ENCODE results near the gene TXNRD2.

- TF ChIP-seq CTCF (conservative IDR thresholded peaks at IDR 0.05; ENCODE audit: low read depth, low read length) (no peak), POLR2A (IDR thresholded peaks at IDR 0.05; ENCODE audit: low read depth, low read length) (no peak), CEBPB (IDR thresholded peaks at IDR 0.05; ENCODE audit: low read depth, low read length) (no peak), FOS (IDR thresholded peaks at IDR 0.05; ENCODE audit: low read depth, low read length) (no peak), SMC3 (IDR thresholded peaks at IDR 0.05; ENCODE audit: low read depth, low read length) (no peak), NFE2L2 (IDR thresholded peaks at IDR 0.05; ENCODE audit: low read depth, low read length) (no peak), CHD1 (IDR thresholded peaks at IDR 0.05; ENCODE audit: low read depth, low read length) (no peak), RFX5 (IDR thresholded peaks at IDR 0.05; ENCODE audit: low read depth, low read length) (no peak), BHLHE40 (IDR thresholded peaks at IDR 0.05; ENCODE audit: low read depth, low read length) (no peak), ELK1 (IDR thresholded peaks at IDR 0.05; ENCODE audit: borderline replicate concordance, low read depth, low read length) (no peak)
- TF ChIP-seq, protein P1, sequence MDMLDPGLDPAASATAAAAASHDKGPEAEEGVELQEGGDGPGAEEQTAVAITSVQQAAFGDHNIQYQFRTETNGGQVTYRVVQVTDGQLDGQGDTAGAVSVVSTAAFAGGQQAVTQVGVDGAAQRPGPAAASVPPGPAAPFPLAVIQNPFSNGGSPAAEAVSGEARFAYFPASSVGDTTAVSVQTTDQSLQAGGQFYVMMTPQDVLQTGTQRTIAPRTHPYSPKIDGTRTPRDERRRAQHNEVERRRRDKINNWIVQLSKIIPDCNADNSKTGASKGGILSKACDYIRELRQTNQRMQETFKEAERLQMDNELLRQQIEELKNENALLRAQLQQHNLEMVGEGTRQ (IDR thresholded peaks at IDR 0.05; ENCODE audit: low read depth, low read length): no peak
Observed at GRCh38 chr22:19917389-19918138, 24.1 kb downstream of the TXNRD2 start.

Measured in IMR-90 (cell line).